ENCODE results near the gene KLHL17.
"Not testable (repeated sequence)": the region's sequence is repeated elsewhere in the genome, so short reads cannot be mapped to it uniquely, and the experiment has no call there.

The KLHL17 gene

DNA sequence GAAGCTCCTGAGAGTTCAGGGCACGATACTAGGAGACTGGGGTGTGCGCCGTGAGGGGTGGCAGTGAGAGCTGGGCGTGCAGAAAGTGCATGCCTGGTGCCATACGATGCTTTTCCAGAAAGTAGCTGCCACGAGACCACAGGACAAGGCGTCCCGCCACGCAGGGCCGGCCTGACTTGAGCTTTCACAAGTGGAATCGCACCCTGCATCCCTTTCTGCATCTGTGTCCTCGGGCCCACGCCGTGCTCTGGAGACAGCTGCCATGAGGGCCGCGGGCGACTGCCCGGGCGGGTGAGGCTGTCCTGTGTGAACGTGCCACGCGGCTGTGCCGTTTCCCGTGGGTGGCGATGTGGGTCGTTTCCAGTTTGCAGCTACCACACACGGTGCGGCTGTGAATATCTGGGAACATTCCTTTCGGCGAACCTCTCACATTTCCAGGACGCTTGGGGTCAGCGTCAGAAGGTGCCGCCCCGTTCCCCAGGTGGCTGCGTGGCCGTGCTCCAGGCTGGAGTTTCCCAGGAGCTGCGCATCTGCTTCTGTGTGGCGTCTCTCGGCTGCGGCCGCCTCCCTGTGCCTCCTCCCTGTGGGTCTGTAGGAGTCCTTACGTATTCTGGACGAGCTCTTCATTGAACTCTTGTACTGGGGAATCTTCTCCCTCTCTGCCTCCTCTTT is 22.5 kb downstream of the KLHL17 start:
- DNase-seq (ENCODE audit: low spot score), result no peak

DNA sequence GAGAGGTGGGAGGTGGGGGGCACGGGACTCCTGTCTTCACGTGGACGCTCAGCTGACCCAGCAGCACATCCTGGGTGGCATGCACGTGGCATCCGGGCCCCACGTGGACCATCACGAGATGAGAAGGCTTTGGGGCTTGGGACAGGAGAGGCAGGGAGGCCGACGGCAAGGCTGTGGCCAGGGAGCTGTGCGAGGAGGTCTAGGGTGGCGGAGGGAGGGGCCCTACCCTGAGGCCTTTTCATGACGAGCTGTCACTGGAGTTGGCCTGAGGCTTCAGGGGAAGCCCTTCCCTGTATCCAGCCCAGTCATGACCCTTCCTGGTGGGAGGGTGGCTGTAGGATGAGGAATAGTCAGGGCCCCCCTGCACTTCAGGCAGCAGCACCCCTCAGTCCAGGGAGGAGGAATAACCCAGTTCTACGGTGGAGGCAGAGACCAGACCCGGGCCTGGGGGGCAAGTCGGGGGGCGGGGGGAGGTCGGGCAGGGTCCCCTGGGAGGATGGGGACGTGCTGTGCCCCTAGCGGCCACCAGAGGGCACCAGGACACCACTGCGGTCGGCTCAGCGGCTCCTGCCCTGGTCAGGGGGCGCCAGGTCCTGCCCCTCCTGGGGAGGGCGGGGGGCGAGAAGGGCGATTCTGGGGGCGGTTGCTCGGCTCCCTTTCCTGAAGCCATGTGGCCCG is 23.6 kb downstream of the KLHL17 start:
- DNase-seq (ENCODE audit: low spot score), result peak; percentile 50

DNA sequence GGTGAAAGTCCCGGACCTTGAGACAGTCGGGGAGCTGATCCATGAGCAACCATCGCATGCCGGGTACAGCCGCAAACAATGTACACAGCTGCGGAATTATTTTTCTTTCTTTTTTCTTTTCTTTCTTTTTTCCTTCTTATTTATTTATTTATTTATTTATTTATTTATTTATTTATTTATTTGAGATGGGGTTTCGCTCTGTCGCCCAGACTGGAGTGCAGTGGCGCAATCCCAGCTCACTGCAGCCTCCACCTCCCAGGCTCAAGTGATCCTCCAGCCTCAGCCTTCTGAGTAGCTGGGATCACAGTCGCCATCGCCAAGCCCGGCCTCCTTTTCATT is 24.1 kb downstream of the KLHL17 start:
- DNase-seq (ENCODE audit: low spot score), result no peak

DNA sequence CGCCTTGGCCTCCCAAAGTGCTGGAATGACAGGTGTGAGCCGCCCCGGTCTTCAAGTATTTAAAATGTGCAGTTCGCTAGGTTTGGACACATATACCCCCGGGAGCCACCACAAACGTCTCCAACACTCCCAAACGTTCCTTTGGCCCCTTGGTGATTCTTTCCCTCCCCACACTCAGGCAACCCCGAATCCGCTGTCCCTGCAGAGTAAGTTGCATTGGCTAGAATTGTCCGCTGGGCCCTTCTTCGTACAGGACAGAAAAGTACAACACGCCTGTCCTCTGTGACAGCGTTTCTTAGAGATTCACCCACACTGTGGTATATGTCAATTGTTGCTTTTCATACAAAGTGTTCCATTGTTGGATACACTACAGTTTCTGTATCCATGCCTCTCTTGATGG is 24.7 kb downstream of the KLHL17 start:
- DNase-seq (ENCODE audit: low spot score), result no peak

DNA sequence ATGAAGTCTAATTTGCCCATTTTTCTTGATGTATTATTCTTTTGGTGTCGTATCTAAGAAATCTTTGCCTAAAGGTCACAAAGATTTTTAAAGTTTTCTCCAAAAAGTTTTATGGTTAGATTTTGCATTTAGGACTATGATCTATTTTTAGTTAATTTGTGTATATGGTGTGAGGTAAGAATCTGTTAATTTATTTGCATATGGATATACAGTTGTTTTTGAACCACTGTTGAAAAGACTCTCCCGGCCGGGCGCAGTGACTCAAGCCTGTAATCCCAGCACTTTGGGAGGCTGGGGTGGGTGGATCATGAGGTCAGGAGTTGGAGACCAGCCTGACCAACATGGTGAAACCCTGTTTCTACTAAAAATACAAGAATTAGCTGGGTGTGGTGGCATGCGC is 27.7 kb downstream of the KLHL17 start:
- not testable (repeated sequence) for DNase-seq (ENCODE audit: low spot score)

DNA sequence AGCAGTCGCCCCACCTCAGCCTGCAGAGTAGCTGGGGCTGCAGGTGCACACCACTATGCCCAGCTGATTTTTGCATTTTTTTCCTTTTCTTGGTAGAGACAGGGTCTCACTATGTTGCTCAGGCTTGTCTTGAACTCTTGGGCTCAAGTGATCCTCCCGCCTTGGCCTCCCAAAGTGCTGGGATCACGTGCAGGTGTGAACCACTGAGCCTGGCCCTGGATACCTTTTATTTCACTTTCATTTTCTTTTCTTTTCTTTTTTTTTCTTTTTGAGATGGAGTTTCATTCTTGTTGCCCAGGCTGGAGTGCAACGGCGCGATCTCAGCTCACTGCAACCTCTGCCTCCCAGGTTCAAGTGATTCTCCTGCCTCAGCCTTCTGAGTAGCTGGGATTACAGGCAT is 30.9 kb downstream of the KLHL17 start:
- DNase-seq (ENCODE audit: low spot score), result not testable (repeated sequence)

DNA sequence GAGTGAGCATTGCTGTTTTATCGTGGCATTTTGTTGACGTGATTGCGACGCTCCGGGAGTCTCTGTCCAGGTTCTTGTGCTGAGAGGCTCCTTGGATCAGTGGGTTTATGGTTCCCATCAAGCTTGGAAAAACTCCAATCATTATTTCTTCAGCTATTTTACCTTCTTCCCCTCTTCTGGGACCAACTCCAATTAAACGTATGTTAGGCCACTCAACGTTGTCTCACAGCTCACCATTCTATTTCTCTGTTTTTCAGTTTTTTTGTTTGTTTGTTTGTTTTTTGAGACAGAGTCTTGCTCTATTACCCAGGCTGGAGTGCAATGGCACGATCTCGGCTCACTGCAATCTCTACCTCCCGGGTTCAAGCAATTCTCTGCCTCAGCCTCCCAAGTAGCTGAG is 31.5 kb downstream of the KLHL17 start:
- no peak for DNase-seq (ENCODE audit: low spot score)

DNA sequence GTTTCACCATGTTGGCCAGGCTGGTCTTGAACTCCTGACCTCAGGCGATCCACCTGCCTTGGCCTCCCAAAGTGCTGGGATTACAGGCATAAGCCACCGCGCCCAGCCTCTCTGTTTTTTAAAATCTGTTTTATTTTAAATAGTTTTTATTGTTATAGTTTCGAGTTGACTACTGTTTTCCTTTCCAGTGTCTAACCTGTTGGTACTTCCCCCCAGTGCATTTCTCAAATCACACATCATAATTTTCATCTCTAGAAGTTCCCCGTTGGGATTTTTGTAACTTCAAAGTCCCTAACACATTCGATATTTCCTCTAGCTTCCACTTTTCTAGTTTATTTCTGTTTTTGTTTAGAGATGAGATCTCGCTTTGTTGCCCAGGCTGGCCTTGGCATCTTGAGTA is 32.0 kb downstream of the KLHL17 start:
- no peak for DNase-seq (ENCODE audit: low spot score)

DNA sequence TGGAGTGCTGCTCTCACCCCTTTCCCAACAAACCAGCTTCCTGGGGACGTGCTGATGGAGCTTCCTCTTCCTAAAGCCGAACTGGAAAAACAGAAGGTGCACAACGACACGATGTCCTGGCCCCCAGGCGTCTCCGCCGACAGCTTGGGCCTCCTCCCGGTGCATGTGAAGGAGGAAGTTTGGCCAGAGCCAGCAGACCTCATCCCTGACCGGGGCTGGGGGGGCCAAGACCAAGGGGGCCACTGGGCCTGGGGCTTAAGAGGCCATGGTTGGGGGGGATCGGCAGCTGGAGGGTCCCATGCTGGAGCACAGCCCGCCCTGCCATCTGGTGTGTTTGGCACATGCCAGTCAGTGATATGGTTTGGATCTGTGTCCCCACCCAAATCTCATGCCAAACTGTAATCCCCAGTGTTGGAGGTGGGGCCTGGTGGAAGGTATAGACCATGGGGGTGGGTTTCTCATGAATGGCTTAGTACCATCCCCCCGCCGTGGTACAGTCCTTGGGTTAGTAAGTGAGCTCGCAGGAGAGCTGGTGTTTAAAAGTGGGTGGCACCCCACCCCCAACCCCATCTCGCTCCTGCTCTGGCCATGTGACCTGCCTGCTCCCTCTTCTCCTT is 33.1 kb downstream of the KLHL17 start:
- DNase-seq (ENCODE audit: low spot score), result no peak

DNA sequence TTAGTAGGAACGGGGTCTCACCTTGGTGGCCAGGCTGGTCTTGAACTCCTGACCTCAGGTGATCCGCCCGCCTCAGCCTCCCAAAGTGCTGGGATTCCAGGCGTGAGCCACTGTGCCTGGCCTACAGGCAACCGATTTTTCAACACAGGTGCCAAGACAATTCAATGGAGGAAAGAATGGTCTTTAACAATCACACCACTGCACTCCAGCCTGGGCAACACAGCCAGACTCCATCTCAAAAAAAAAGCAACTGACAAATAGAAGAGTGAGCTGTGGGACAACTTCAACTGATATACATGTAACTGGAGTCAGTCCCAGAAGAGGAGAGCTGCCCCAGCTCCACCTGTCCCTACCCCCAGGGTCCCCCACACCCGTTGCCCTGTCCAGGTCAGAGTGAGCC is 34.2 kb downstream of the KLHL17 start:
- not testable (repeated sequence) for DNase-seq (ENCODE audit: low spot score)

DNA sequence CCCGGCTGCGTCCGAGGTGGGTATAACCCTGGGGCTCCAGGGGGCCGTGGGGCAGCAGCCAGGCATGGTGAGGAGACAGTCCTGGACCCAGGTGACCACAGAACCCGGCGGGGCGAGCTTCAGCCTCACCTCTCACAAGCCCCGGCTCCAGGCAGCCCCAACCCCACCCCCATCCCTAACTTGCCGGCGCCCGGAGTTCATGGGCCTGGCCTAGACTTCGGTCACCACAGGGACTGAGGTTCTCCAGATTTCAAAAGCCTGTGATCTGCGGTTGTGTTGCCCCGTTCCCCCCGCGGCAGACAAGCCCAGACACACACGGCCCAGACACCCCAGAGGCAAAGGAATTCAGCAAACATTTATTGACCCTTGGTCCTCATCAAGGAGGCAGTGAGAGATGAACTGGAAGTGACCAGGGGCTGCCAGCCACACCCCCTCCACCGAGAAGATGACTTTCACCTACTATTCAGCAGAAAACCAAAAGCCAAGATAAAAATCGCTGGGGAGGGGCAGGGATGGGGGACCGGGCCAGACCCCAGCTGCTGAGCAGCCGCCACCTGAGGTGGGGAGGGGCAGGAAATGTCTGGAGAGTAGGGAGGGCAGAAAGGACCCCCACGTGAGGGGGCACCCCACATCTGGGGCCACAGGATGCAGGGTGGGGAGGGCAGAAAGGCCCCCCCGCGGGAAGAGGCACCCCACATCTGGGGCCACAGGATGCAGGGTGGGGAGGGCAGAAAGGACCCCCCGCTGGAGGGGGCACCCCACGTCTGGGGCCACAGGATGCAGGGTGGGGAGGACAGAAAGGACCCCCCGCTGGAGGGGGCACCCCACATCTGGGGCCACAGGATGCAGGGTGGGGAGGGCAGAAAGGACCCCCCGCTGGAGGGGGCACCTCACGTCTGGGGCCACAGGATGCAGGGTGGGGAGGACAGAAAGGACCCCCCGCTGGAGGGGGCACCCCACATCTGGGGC is 35.6 kb downstream of the KLHL17 start:
- no peak for DNase-seq (ENCODE audit: low spot score)

DNA sequence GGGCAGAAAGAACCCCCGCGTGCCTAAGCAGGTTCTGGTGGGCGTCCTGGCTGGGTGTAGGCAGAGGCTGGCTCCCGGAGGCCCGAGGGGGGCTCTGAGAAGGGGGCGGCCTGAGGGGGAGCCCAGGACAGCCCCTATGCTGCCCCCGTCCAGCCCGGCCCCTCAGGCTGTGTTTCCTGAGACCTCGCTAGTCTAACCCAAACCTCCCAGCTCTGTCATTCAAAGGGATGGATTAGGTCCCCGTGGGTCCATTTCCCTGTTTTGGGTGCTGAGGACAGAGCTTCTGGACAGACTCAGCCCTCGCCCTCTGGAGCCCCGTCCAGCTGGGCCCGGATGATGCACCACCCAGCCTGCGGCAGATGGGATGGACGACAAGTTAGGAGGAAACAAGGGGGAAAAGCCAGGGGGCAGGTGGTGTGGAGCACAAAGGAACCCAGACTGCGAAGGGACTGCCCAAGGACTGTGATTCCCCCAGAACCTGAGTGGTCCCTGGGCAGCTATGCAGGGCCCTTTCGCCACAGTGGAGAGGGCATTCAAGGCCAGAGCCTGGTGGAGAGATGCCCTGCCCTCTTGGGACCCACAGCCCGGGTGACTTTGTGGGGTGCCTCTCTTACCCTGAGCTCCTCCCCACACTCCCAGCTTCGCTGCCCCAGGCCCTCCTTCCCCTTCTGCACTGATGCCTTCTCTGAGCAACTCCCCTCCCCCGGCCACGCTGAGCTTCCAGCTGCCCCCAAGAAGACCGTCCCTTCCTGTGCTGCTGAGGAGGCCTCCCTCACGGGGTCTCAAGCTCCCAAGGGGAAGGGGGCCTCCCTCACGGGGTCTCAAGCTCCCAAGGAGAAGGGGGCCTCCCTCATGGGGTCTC is 36.7 kb downstream of the KLHL17 start:
- DNase-seq (ENCODE audit: low spot score), result no peak

DNA sequence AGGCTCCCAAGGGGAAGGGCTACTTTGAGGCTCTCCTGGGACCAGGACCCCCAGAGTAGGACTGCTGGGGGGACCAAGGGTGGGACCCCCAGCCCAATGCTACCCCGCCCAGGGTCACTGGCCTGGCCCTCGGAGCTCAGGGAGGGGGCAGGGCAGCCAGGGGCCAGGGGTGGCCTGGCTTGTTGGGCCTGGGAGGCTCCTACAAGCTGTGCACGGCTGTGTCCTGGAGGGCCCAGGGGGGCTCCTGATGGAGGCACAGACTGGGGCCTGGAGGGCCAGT is 37.3 kb downstream of the KLHL17 start:
- DNase-seq (ENCODE audit: low spot score), result no peak

DNA sequence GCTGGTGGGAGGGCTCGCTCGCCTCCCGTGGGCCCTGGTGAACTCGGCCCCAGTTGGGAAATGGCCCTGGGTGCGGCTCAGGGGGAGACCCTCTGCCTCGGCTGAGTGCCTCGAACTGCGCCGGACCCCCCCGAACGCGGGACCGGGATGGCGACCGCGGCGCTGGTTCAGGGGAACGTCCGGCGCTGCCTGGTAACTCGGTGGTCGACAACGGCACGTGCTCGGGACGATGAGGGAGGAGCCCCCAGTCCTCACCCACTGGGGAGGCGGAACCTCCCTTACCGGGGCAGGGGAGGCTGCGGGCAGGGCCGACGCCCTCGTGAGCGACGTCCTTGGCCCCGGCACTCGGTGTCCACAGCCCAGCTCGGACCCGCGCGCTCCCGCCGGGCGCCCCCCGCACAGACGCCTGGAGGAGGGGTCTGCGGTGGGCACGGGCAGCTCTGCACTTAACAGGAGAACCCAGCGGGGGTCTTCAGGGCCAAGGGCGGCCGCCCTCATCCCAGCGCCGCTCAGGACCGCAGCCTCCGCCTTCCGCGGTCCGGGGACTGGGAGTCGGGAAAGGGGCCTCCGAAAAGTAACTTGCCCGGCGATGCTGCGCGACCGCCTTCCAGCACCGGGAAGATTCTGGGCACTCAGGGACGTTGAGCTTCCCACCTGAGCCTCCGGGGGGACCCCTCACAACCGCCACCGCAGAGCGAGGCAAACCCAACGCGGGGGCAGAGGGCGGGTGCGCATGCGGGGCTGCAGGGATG is 37.8 kb downstream of the KLHL17 start:
- DNase-seq (ENCODE audit: low spot score), result no peak

DNA sequence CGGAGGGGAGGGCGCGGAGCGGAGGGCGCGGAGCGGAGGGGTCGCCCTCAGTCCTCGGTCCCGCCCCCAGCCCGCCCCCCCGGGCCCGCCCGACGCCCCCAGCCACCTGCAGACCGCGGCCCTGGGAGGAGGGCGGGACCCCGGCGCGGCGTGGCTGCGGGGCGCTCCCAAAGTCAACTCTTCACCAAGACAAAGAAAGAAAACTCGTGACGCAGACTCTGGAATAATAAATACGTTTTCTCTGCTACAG is 38.3 kb downstream of the KLHL17 start:
- no peak for DNase-seq (ENCODE audit: low spot score)

DNA sequence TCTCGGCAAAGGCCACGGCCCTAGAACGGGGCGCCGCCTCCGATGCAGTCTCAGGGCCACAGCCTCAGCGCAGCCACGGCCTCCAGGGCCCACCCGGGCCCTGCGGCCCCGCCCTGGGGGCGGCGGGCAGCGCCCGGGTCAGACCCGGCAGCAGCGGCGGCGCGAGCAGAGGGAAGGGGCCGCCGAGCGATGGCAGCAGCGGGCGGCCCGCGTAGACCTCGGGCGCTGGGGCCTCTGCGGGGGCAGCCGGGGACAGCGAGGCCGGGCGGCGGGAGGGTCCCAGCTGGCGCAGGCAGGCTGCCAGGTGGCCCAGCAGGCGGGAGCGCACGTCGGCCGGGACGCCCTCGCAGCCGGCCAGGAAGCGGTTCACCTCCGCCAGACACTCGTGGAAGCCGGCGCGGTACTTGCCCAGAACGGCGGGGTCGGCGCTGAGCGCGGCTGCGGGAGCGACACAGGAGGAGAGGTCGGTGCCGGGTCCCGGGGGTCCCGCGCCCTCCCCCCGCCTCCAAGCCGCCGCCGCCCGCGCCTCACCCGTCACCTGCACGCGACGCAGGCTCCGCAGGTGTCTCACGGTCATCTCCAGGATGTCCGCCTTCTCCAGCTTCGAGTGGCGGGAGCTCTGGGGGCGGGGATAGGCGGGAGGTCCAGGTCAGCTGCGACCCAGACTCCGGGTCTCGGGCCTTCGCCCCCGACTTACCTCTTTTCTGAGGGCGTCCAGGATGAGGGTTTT is 38.8 kb downstream of the KLHL17 start:
- DNase-seq (ENCODE audit: low spot score), result no peak

DNA sequence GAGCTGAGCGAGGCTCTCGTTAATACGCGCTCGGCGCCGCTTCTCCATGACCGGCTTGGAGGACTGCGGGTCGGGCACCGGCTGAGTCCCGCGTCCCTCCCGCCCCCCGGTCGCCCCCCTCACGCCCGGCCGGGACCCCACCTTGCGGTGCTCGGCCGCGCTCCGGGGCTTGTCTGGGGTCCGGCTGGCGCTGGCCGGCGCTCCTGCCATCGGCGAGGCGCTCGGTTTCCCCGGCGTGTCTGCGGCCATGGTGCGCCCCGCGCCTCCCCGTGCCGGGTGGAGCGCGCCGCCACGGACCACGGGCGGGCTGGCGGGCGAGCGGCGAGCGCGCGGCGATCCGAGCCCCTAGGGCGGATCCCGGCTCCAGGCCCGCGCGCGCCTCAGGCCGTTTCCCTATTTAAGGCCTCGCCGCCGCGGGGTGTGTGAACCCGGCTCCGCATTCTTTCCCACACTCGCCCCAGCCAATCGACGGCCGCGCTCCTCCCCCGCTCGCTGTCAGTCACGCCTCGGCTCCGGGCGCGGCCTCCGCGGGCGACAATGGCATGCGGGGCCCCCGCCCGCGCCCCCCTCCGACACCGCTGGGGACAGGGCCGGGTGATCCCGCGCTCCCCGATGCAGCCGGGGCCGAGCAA is 39.5 kb downstream of the KLHL17 start, which contains the start of gene HES4:
HES4 (minus strand) TSS at position 373 of the 632 bp plus-strand sequence; CDS start at position 249, 124 bp downstream.
- DNase-seq (ENCODE audit: low spot score), result peak; percentile 53

DNA sequence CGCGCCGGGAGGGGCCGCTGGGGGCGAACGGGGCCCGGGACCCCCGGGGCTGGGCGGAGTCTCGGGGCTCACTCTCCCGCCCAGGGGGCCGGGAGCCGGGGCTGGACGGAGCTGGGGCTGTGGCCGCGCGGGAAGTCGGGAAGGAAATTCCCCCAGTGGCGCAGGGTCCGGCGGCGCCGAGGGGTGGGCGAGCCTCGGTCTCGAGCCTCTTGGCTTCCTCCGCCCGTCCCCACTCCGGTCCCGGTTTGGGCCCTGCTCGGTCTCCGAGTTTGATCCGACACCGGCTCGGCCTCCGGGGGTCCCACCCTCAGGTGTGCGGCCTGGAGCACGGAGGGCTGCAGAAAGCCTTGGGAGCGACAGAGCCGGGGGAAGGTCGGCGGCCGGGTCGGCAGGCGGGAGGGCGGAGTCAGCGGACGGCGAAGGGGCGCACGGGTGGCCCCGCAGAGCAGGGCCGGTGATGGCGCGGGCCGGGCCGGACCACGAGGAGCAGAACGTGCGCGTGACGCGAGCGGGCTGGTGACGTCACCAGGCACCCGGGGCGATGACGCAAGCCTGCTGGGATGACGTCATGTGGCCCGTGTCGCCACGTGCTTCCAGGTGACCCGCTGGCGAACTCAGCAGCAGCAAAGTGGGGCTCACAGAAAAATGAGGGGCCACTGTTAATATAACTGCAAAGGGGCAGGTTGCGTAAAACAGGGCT is 40.1 kb downstream of the KLHL17 start:
- peak; percentile 55 for DNase-seq (ENCODE audit: low spot score)

DNA sequence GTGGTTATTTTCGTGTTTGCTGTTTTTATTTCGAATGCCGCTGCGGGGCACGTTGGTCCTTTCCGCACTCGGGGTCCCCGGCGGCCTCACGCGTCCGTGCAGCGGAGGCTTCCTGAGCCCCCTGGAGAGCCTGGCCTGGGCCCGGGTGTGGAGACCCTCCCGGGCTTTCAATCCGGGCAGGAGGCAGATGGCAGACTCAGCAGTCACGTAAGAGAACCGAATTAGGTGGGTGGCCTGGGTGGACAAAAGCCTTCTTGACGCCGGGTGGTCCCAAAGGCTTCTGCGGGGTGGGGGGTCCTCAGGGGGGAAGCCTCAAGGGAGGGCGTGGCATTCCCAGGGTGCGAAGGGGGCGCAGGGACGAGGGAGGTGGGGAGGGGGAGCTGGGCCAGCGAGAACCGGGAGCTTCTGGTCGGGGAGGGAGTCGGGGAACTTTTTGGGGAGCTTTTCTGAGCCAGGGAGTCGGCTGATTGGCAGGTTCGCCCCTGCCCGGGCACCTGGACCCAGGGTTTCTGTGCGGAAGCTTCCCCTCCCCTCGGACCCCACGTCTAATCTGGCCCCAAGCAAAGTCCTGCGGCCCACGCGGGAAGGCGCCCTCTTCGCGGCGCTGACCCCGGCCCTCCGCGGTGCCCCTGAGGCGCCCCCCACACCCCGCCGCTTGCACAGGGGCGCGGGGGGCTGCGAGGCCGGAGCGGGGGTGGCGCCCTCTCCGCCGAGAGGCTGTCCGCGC is 40.8 kb downstream of the KLHL17 start:
- DNase-seq (ENCODE audit: low spot score), result no peak
